H9 (cell line): ENCODE measurements around the gene NINL. TPM values are rescaled to one million over a fixed set of nuclear protein-coding genes. Genes with fewer than 3 reads are reported as not detected.

Experiments
- DNase-seq: peaks from one replicate; pipeline ENCODE4 v3.0.0-alpha.2; 2017
- H2AFZ ChIP-seq: one replicate; pipeline ENCODE4 v1.6.1; 2013; ENCODE audit warnings: mild to moderate bottlenecking, low read length, control low read depth, moderate library complexity
- H2AK5ac ChIP-seq: 2 replicates; pipeline ENCODE4 v1.6.1; 2013; ENCODE audit warnings: low read length, control low read depth, mixed read lengths; ENCODE audit not compliant: insufficient read length
- H2BK120ac ChIP-seq: one replicate; pipeline ENCODE4 v1.6.1; 2013; ENCODE audit warnings: low read depth, mild to moderate bottlenecking, low read length, control low read depth, inconsistent platforms; ENCODE audit not compliant: poor library complexity, severe bottlenecking
- H2BK12ac ChIP-seq: 2 replicates; pipeline ENCODE4 v1.6.1; 2013; ENCODE audit warnings: low read length, control low read depth, mixed read lengths, low read depth; ENCODE audit not compliant: insufficient read length
- H2BK15ac ChIP-seq: 2 replicates; pipeline ENCODE4 v1.6.1; 2013; ENCODE audit warnings: low read depth, low read length, control low read depth
- H2BK20ac ChIP-seq: one replicate; pipeline ENCODE4 v1.6.1; 2013; ENCODE audit warnings: low read depth, mild to moderate bottlenecking, low read length, control low read depth, inconsistent platforms; ENCODE audit not compliant: poor library complexity, severe bottlenecking
- H2BK5ac ChIP-seq: 2 replicates; pipeline ENCODE4 v1.6.1; 2013; ENCODE audit warnings: low read length, control low read depth, mixed read lengths; ENCODE audit not compliant: insufficient read length
- H3K14ac ChIP-seq: 2 replicates; pipeline ENCODE4 v1.6.1; 2013; ENCODE audit warnings: low read length, control low read depth; ENCODE audit not compliant: insufficient read depth
- H3K18ac ChIP-seq: 2 replicates; pipeline ENCODE4 v1.6.1; 2013; ENCODE audit warnings: low read depth, mild to moderate bottlenecking, mixed read lengths, low read length, control low read depth; ENCODE audit not compliant: insufficient read length
- H3K23ac ChIP-seq: 2 replicates; pipeline ENCODE4 v1.6.1; 2013; ENCODE audit warnings: low read length, control low read depth, mixed read lengths, low read depth; ENCODE audit not compliant: insufficient read length
- H3K23me2 ChIP-seq: 2 replicates; pipeline ENCODE4 v1.6.1; 2013; ENCODE audit warnings: low read depth, mild to moderate bottlenecking, mixed read lengths, low read length, control low read depth; ENCODE audit not compliant: insufficient read length, poor library complexity, severe bottlenecking
- H3K27ac ChIP-seq: 2 replicates; pipeline ENCODE4 v1.5.1; 2013; ENCODE audit warnings: low read length, control low read depth, mixed read lengths, low read depth; ENCODE audit not compliant: insufficient read length
- H3K27me3 ChIP-seq: 2 replicates; pipeline ENCODE4 v1.6.1; 2013; ENCODE audit warnings: low read length, control low read depth, inconsistent platforms; ENCODE audit not compliant: insufficient read depth
- H3K4ac ChIP-seq: 2 replicates; pipeline ENCODE4 v1.6.1; 2013; ENCODE audit warnings: low read depth, mild to moderate bottlenecking, control low read depth, inconsistent platforms, low read length, moderate library complexity
- H3K4me1 ChIP-seq: 2 replicates; pipeline ENCODE4 v1.6.1; 2013; ENCODE audit warnings: low read length, control low read depth, inconsistent platforms; ENCODE audit not compliant: insufficient read depth
- H3K4me2 ChIP-seq: 2 replicates; pipeline ENCODE4 v1.6.1; 2013; ENCODE audit warnings: low read length, control low read depth, mixed read lengths; ENCODE audit not compliant: insufficient read length, insufficient read depth
- H3K56ac ChIP-seq: 2 replicates; pipeline ENCODE4 v1.6.1; 2013; ENCODE audit warnings: low read depth, mild to moderate bottlenecking, mixed read lengths, low read length, control low read depth; ENCODE audit not compliant: insufficient read length
- H3K79me1 ChIP-seq: 2 replicates; pipeline ENCODE4 v1.6.1; 2013; ENCODE audit warnings: low read depth, mild to moderate bottlenecking, moderate library complexity, low read length, control low read depth, inconsistent platforms; ENCODE audit not compliant: insufficient read depth, poor library complexity, severe bottlenecking
- H3K79me2 ChIP-seq: 2 replicates; pipeline ENCODE4 v1.6.1; 2013; ENCODE audit warnings: low read length, control low read depth, inconsistent platforms; ENCODE audit not compliant: insufficient read depth
- H3K9ac ChIP-seq: 2 replicates; pipeline ENCODE4 v1.6.1; 2013; ENCODE audit warnings: low read length, control low read depth, mixed read lengths; ENCODE audit not compliant: insufficient read length; ENCODE audit errors: extremely low read depth
- H3K9me3 ChIP-seq: one replicate; pipeline ENCODE4 v1.6.1; 2013; ENCODE audit warnings: low read depth, low read length, inconsistent platforms; ENCODE audit not compliant: control insufficient read depth
- H3T11ph ChIP-seq: one replicate; pipeline ENCODE4 v1.6.1; 2013; ENCODE audit warnings: mild to moderate bottlenecking, low read length, control low read depth, inconsistent platforms
- H4K20me1 ChIP-seq: one replicate; pipeline ENCODE4 v1.6.1; 2013; ENCODE audit not compliant: control insufficient read depth, insufficient read length, insufficient read depth
- H4K5ac ChIP-seq: 2 replicates; pipeline ENCODE4 v1.6.1; 2013; ENCODE audit warnings: low read depth, mild to moderate bottlenecking, mixed read lengths, low read length, control low read depth; ENCODE audit not compliant: insufficient read length
- H4K8ac ChIP-seq: replicated peaks from 2 replicates; pipeline ENCODE4 v1.6.1; 2013; ENCODE audit warnings: low read length, control low read depth, mixed read lengths, low read depth; ENCODE audit not compliant: insufficient read length
- H4K91ac ChIP-seq: 2 replicates; pipeline ENCODE4 v1.6.1; 2013; ENCODE audit warnings: low read depth, mild to moderate bottlenecking, moderate library complexity, mixed read lengths, low read length, control low read depth; ENCODE audit not compliant: insufficient read length
- H3K27ac Mint-ChIP-seq, 3 experiments: 2 replicates in 2 of 3; 3 replicates in 1 of 3; pipeline ENCODE4 v1.8.0; 2020 to 2021; ENCODE audit warnings: mixed read lengths in 3 of 3, mild to moderate bottlenecking in 1 of 3, moderate library complexity in 1 of 3
- H3K27me3 Mint-ChIP-seq: 2 replicates; pipeline ENCODE4 v1.8.0; 2021; ENCODE audit warnings: low read depth, mild to moderate bottlenecking, moderate library complexity, mixed read lengths
- H3K36me3 Mint-ChIP-seq, 3 experiments: 2 replicates in 2 of 3; 3 replicates in 1 of 3; pipeline ENCODE4 v1.8.0; 2020 to 2021; ENCODE audit warnings: low read depth in 3 of 3, mixed read lengths in 3 of 3; ENCODE audit not compliant: insufficient read depth in 1 of 3
- H3K4me1 Mint-ChIP-seq, 2 experiments: 2 replicates each; pipeline ENCODE4 v1.8.0; 2020; ENCODE audit warnings: mixed read lengths in 2 of 2
- H3K4me3 Mint-ChIP-seq, 2 experiments: 2 replicates in 1 of 2; 3 replicates in 1 of 2; pipeline ENCODE4 v1.8.0; 2020 to 2021; ENCODE audit warnings: mild to moderate bottlenecking in 2 of 2, mixed read lengths in 2 of 2, moderate library complexity in 1 of 2
- H3K9me3 Mint-ChIP-seq, 2 experiments: 2 replicates in 1 of 2; 3 replicates in 1 of 2; pipeline ENCODE4 v1.8.0; 2020; ENCODE audit warnings: mild to moderate bottlenecking in 2 of 2, mixed read lengths in 2 of 2, moderate library complexity in 1 of 2
- WGBS: extraction: QIAGEN DNeasy Blood & Tissue Kit; methylation state at CpG from one replicate; pipeline ENCODE4 v1.1.7; 2013; ENCODE audit warnings: missing lambda C conversion rate, low lambda C conversion rate, mixed read lengths; ENCODE audit not compliant: insufficient read length; ENCODE audit errors: extremely low coverage; 5-methylcytosine and 5-hydroxymethylcytosine counted together
- total RNA-seq: library from RNA; stranded (reverse); gene quantifications from 2 replicates; pipeline ENCODE4 v1.2.1, GENCODE V29; 2021
- TF ChIP-seq, protein P1 (sequence below): fragments of 200-600 bp; sonication (generic); conservative IDR thresholded peaks from 3 replicates; pipeline ENCODE4 v1.8.0; 2021; ENCODE audit warnings: antibody characterized with exemption, mild to moderate bottlenecking

NINL gene
- total RNA-seq, 1 experiment from 2014 or later: 34.3 TPM

GRCh38 chr20:25465243-25466135 lies 119.8 kb downstream of the NINL start:
- Histone ChIP-seq H3K9me3 (no peaks in the 10 kb centered on the region), H4K91ac (no peak overlapping the region), H2BK120ac (no peak overlapping the region), H2AFZ (no peak overlapping the region), H2AK5ac (no peak overlapping the region), H3K23ac (no peak overlapping the region), H4K8ac (no peak overlapping the region), H4K20me1 (no peaks in the 10 kb centered on the region), H3K23me2 (no peaks in the 10 kb centered on the region), H2BK20ac (no peak overlapping the region), H2BK5ac (no peak overlapping the region), H3K4me1 (no peaks in the 10 kb centered on the region), H3K18ac (no peak overlapping the region), H3K79me1 (no peaks in the 10 kb centered on the region), H2BK15ac (no peak overlapping the region), H3K56ac (no peak overlapping the region), H2BK12ac (no peak overlapping the region), H3K27ac (no peak overlapping the region), H3K4me2 (no peak overlapping the region), H3T11ph (no peak overlapping the region), H3K9ac (no peak overlapping the region), H4K5ac (no peak overlapping the region), H3K79me2 (no peaks in the 10 kb centered on the region), H3K14ac (no peak overlapping the region), H3K27me3 (no peaks in the 10 kb centered on the region), H3K4ac (no peak overlapping the region)
- no CpG with 5 or more reads among the region's 15 CpGs for WGBS
- 0 out of 7 replicates have a peak overlapping the region, but pooled peaks of 1 of the 3 experiments have one; percentile 55 for H3K27ac Mint-ChIP-seq
- peaks cover 60 to 89% (median 81%) of the 10 kb centered on the region in 3 experiments for H3K36me3 Mint-ChIP-seq
- no peak for DNase-seq
- H3K4me3 Mint-ChIP-seq: no peak overlapping the region
- TF ChIP-seq, protein P1, sequence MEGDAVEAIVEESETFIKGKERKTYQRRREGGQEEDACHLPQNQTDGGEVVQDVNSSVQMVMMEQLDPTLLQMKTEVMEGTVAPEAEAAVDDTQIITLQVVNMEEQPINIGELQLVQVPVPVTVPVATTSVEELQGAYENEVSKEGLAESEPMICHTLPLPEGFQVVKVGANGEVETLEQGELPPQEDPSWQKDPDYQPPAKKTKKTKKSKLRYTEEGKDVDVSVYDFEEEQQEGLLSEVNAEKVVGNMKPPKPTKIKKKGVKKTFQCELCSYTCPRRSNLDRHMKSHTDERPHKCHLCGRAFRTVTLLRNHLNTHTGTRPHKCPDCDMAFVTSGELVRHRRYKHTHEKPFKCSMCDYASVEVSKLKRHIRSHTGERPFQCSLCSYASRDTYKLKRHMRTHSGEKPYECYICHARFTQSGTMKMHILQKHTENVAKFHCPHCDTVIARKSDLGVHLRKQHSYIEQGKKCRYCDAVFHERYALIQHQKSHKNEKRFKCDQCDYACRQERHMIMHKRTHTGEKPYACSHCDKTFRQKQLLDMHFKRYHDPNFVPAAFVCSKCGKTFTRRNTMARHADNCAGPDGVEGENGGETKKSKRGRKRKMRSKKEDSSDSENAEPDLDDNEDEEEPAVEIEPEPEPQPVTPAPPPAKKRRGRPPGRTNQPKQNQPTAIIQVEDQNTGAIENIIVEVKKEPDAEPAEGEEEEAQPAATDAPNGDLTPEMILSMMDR: no peak
- H3K9me3 Mint-ChIP-seq: no peaks in the 10 kb centered on the region; a peak in 1 of 5 replicates
- H3K27me3 Mint-ChIP-seq: no peaks in the 10 kb centered on the region
- H3K4me1 Mint-ChIP-seq: peaks cover 5 to 16% of the 10 kb centered on the region in 2 experiments; a peak in 3 of 4 replicates
